ENCODE data around the gene CFHR2.
"Not testable (repeated sequence)": the region's sequence is repeated elsewhere in the genome, so short reads cannot be mapped to it uniquely, and the experiment has no call there.

CFHR2 gene

DNA sequence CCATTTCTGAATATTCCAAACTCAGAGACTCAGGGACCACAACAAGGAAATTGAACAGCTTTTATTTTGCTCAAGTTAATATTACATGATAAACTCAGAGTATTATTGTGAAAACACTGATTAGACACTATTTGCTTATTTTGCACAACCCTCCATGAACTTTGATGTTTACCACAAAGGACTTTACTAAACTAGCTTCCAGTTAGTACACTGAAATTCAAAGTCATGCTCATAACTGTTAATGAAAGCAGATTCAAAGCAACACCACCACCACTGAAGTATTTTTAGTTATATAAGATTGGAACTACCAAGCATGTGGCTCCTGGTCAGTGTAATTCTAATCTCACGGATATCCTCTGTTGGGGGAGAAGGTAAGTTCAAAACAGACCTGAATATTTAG lies at the start of gene CFHR2:
Gene CFHR2, plus strand, starts transcription at position 171 of the 400 bp plus-strand sequence. Its CDS starts 143 bp downstream, at position 314.
- H3K27me3 ChIP-seq (ENCODE audit: control insufficient read depth, insufficient read depth, low read length); H3K9ac ChIP-seq (ENCODE audit: low read length); H3K4me3 ChIP-seq (ENCODE audit: low read length): not testable (repeated sequence)

DNA sequence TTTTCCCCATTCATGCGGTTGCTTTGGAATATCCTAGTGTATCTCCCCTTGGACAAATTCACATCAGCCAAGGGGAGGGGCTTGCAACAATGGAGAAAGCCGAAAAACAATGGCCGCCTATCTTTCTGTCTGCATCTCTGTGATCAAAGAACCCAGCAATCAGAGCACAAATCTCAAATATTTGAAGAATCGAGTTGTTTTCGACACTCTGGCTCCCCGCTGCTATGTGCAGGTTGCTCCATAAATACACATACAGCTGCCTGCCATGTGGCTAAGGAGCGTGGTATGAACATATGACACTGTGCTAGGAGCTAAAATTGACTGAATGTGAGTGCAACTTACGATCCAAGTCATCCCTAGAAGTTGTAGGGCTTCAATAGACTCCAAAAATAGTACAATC lies 47.2 kb upstream of the CFHR2 start:
- H3K27me3 ChIP-seq (ENCODE audit: control insufficient read depth, insufficient read depth, low read length): peaks cover 14% of the 10 kb centered on the region
- H3K4me1 ChIP-seq (ENCODE audit: control insufficient read depth, insufficient read depth, low read length): no peaks in the 10 kb centered on the region
- no peaks in the 10 kb centered on the region for H3K36me3 ChIP-seq (ENCODE audit: control insufficient read depth, insufficient read depth, low read length)
- H3K4me3 ChIP-seq (ENCODE audit: low read length): no peak overlapping the region
- no peaks in the 10 kb centered on the region for H3K9me3 ChIP-seq (ENCODE audit: control insufficient read depth, low read length)
- H3K9ac ChIP-seq (ENCODE audit: low read length): no peak overlapping the region

More for the DNA sequence above, at the start of gene CFHR2:
- H3K9me3 ChIP-seq (ENCODE audit: control insufficient read depth, low read length); H3K4me1 ChIP-seq (ENCODE audit: control insufficient read depth, insufficient read depth, low read length); H3K36me3 ChIP-seq (ENCODE audit: control insufficient read depth, insufficient read depth, low read length): not testable (repeated sequence)

DNA sequence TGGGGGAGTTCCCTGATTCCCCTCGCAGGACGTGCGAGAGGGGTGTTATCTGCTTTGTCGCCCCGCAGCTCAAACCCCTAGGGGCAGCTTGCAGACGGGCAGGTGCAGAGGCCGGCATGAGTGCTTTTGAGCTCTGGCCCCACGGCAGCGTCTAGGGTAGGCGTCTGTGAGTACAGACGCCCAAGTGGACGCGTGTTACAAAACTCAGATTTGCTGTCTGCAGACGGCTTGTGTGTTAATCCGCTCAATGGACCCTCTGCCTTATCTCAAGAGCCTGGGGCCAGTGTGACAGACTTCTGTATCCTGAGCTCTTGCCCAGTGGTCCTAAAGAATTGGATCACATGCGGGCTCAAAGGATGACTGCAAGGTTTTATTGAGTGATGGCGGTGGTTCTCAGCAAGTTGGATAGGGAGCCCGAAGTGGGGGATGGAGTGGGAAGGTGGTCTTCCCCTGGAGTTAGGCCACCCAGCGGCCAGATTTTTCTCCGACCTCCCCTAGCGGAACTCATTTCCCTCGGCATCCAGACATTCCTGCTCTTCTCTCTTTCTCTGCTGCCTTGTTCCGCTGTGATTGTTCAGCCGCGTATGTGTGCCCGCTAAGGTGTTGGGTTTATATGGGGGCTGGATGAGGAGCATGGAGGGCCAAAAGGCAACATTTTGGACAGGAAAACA lies 46.2 kb upstream of the CFHR2 start:
- H3K4me1 ChIP-seq (ENCODE audit: control insufficient read depth, insufficient read depth, low read length): no peaks in the 10 kb centered on the region
- H3K36me3 ChIP-seq (ENCODE audit: control insufficient read depth, insufficient read depth, low read length): no peaks in the 10 kb centered on the region
- H3K9ac ChIP-seq (ENCODE audit: low read length): no peak overlapping the region
- H3K9me3 ChIP-seq (ENCODE audit: control insufficient read depth, low read length): no peaks in the 10 kb centered on the region
- peaks cover 14% of the 10 kb centered on the region for H3K27me3 ChIP-seq (ENCODE audit: control insufficient read depth, insufficient read depth, low read length)
- no peak overlapping the region for H3K4me3 ChIP-seq (ENCODE audit: low read length)

DNA sequence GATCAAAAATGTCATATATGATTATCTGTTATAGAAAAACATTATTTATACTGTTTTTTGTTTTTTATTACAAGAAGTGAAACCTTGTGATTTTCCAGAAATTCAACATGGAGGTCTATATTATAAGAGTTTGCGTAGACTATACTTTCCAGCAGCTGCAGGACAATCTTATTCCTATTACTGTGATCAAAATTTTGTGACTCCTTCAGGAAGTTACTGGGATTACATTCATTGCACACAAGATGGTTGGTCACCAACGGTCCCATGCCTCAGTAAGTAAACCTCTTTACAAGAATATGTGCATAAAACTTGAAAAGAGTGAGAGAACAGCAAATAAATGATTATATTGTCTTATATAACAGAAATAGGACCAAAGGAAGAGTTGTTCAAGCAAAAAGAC lies 41.2 kb upstream of the CFHR2 start:
- H3K9ac ChIP-seq (ENCODE audit: low read length): no peak overlapping the region

DNA sequence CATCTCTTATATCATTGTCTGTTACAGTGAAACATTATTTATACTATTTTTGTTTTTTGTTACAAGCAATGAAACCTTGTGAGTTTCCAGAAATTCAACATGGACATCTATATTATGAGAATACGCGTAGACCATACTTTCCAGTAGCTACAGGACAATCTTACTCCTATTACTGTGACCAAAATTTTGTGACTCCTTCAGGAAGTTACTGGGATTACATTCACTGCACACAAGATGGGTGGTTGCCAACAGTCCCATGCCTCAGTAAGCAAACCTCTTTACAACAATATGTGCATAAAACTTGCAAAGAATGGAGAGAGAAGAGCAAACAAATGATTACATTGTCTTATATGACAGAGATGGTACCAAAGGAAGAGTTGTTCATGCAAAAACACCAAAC lies 33.3 kb upstream of the CFHR2 start:
- Histone ChIP-seq H3K4me3 (ENCODE audit: low read length) (no peak overlapping the region), H3K4me1 (ENCODE audit: control insufficient read depth, insufficient read depth, low read length) (no peaks in the 10 kb centered on the region), H3K9ac (ENCODE audit: low read length) (no peak overlapping the region), H3K9me3 (ENCODE audit: control insufficient read depth, low read length) (no peaks in the 10 kb centered on the region), H3K36me3 (ENCODE audit: control insufficient read depth, insufficient read depth, low read length) (no peaks in the 10 kb centered on the region), H3K27me3 (ENCODE audit: control insufficient read depth, insufficient read depth, low read length) (no peaks in the 10 kb centered on the region)

More for the DNA sequence above, 41.2 kb upstream of the CFHR2 start:
- peaks cover 6% of the 10 kb centered on the region for H3K27me3 ChIP-seq (ENCODE audit: control insufficient read depth, insufficient read depth, low read length)
- no peaks in the 10 kb centered on the region for H3K36me3 ChIP-seq (ENCODE audit: control insufficient read depth, insufficient read depth, low read length)
- H3K4me3 ChIP-seq (ENCODE audit: low read length): no peak overlapping the region
- no peaks in the 10 kb centered on the region for H3K4me1 ChIP-seq (ENCODE audit: control insufficient read depth, insufficient read depth, low read length)
- H3K9me3 ChIP-seq (ENCODE audit: control insufficient read depth, low read length): no peaks in the 10 kb centered on the region

DNA sequence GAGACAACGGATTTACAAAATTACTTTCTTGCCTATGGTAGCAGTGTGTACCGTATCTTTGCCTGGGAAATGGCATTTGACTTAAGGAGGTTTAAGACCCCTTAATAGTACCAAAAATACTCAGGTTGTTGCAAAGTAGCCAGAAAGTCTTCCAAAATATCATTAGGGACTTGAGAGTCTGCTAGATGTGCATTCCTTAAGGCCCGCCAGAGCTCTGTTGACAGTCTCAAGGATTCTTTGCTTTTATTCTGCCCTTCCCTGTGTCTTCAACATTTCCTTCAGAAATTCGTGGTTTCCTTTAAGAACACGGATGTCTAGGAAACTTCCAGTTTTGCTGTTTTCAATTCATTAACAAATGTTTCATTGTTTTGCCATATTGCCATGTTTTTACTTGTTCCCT lies 31.3 kb upstream of the CFHR2 start:
- H3K4me3 ChIP-seq (ENCODE audit: low read length); H3K4me1 ChIP-seq (ENCODE audit: control insufficient read depth, insufficient read depth, low read length); H3K36me3 ChIP-seq (ENCODE audit: control insufficient read depth, insufficient read depth, low read length); H3K9ac ChIP-seq (ENCODE audit: low read length); H3K9me3 ChIP-seq (ENCODE audit: control insufficient read depth, low read length); H3K27me3 ChIP-seq (ENCODE audit: control insufficient read depth, insufficient read depth, low read length): not testable (repeated sequence)

DNA sequence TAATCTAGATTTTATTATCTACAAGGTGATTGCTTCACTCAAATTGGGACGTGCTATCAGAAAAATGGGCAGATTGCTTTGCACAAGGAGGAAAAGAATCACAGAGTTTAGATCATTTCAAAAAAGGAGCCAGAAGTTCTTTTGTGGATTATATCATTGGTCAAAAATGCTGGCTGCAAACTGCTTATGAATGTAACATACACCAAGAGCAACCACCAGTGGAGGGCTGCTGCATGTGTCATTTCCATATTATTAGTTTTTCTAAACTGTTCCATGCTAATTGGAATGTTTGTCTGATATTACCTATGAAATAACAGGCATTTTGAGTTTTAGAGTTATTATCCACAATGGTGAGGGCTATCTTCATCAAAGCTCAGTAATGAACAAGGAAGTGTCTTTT lies 16.7 kb upstream of the CFHR2 start:
- H3K9ac ChIP-seq (ENCODE audit: low read length): not testable (repeated sequence)

DNA sequence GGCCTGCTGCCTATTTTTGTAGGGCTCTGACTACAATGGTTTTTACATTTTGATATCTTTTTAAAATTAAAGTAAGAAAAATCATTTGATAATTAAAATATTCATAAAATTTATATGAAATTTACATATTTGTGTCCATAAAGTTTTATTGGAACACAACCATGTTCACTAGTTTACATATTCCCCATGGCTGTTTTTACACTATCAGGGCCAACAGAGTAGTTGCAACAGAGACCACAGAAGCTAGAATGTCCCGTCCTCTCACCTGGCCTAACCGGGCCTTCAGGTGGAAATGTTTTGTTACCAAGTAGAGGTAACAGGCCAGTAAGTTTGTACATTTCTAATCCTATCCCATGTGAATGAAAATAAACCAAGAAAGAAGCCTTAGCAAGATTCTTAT lies 10.7 kb upstream of the CFHR2 start:
- not testable (repeated sequence) for H3K9me3 ChIP-seq (ENCODE audit: control insufficient read depth, low read length); H3K4me3 ChIP-seq (ENCODE audit: low read length); H3K27me3 ChIP-seq (ENCODE audit: control insufficient read depth, insufficient read depth, low read length); H3K36me3 ChIP-seq (ENCODE audit: control insufficient read depth, insufficient read depth, low read length); H3K9ac ChIP-seq (ENCODE audit: low read length); H3K4me1 ChIP-seq (ENCODE audit: control insufficient read depth, insufficient read depth, low read length)

More for the DNA sequence above, 16.7 kb upstream of the CFHR2 start:
- H3K4me1 ChIP-seq (ENCODE audit: control insufficient read depth, insufficient read depth, low read length); H3K36me3 ChIP-seq (ENCODE audit: control insufficient read depth, insufficient read depth, low read length); H3K4me3 ChIP-seq (ENCODE audit: low read length); H3K9me3 ChIP-seq (ENCODE audit: control insufficient read depth, low read length); H3K27me3 ChIP-seq (ENCODE audit: control insufficient read depth, insufficient read depth, low read length): not testable (repeated sequence)

DNA sequence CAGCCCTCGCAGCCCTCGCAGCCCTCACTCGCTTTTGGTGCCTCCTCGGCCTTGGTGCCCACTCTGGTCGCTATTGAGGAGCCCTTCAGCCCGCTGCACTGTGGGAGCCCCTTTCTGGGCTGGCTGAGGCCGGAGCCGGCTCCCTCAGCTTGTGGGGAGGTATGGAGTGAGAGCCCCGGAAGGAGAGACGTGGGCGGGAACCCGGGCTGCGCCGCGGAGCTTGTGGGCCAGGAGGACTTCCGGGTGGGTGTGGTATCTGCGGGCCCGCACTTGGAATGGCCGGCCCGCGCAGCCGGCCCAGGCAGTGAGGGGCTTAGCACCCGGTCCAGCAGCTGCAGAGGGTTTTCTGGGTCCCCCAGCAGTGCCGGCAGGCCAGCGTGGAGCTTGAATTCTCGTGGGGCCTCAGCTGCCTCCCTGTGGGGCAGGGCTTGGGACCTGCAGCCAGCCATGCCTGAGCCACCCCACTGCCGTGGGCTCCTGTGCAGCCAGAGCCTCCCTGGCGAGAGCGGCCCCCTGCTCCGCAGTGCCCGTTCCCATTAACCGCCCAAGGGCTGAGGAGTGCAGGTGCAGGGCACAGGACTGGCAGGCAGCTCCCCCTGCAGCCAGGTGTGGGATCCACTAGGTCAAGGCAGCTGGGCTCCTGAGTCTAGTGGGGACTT lies 9.9 kb upstream of the CFHR2 start:
- Histone ChIP-seq H3K9me3 (ENCODE audit: control insufficient read depth, low read length) (no peaks in the 10 kb centered on the region), H3K9ac (ENCODE audit: low read length) (no peak overlapping the region), H3K27me3 (ENCODE audit: control insufficient read depth, insufficient read depth, low read length) (no peaks in the 10 kb centered on the region), H3K4me1 (ENCODE audit: control insufficient read depth, insufficient read depth, low read length) (no peaks in the 10 kb centered on the region), H3K4me3 (ENCODE audit: low read length) (no peak overlapping the region), H3K36me3 (ENCODE audit: control insufficient read depth, insufficient read depth, low read length) (no peaks in the 10 kb centered on the region)

DNA sequence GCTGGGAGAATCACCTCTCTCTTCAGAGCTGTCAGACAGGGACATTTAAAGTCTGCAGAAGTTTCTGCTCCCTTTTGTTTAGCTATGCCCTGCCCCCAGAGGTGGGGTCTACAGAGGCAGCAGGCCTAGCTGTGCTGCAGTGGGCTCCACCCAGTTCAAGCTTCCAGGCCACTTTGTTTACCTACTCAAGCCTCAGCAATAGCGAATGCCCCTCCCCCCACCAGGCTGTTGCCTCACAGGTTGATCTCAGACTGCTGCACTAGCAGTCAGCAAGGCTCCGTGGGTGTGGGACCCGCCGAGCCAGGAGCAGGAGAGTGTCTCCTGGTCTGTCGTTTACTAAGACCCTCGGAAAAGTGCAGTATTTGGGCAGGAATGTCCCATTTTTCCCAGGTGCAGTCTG lies 2.1 kb upstream of the CFHR2 start:
- not testable (repeated sequence) for H3K4me1 ChIP-seq (ENCODE audit: control insufficient read depth, insufficient read depth, low read length); H3K36me3 ChIP-seq (ENCODE audit: control insufficient read depth, insufficient read depth, low read length); H3K9me3 ChIP-seq (ENCODE audit: control insufficient read depth, low read length); H3K9ac ChIP-seq (ENCODE audit: low read length); H3K27me3 ChIP-seq (ENCODE audit: control insufficient read depth, insufficient read depth, low read length); H3K4me3 ChIP-seq (ENCODE audit: low read length)

DNA sequence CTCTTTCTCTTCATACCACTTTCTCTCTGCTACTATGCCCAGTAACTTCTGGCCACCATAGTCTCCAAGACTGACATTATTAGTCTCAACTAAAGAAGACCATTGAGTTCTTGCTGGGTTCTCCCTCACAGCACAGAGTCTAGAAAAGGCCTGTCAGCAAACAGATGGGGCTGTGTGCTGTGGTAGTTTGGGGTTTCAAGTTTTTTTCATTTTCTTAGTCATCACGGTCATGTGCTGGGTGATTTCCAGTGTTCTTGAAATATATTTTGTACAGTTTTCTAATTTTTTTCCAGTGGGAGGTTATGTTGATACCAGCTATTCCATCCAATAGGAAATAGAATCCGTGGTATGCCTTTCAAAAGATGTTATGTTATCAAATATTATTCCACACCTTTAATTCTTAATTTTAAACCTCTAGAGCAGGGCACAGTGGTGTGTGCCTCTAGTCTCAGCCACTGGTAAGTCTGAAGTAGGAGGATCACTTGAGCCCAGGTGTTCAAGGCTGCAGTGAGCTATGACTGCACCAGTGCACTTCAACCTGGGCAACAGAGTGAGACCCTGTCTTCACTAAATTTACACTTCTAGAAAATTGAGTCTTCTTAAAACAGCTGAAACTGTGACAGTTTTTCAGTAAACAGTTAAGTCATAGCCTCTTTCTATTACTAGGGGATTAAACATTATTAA lies 8.3 kb downstream of the CFHR2 start:
- Histone ChIP-seq H3K9ac (ENCODE audit: low read length) (no peak overlapping the region), H3K9me3 (ENCODE audit: control insufficient read depth, low read length) (no peaks in the 10 kb centered on the region), H3K4me3 (ENCODE audit: low read length) (no peak overlapping the region), H3K4me1 (ENCODE audit: control insufficient read depth, insufficient read depth, low read length) (no peaks in the 10 kb centered on the region), H3K27me3 (ENCODE audit: control insufficient read depth, insufficient read depth, low read length) (no peaks in the 10 kb centered on the region), H3K36me3 (ENCODE audit: control insufficient read depth, insufficient read depth, low read length) (no peaks in the 10 kb centered on the region)

DNA sequence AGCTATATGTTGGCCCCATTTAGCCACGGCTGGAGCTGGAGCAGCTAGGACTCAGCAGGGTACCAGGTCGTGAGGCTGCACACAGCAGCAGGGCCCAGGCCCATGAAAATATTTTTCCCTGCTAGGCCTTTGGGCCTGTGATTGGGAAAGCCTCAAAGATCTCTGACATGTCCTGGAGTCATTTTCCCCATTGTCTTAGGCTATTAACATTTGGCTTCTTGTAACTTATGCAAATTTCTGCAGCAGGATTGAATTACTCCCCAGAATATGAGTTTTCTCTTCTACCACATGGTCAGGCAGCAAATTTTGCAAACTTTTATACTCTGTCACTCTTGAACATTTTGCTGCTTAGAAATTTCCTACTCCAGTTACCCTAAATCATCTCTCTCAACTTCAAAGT lies 11.2 kb downstream of the CFHR2 start:
- Histone ChIP-seq H3K4me3 (ENCODE audit: low read length) (no peak overlapping the region), H3K27me3 (ENCODE audit: control insufficient read depth, insufficient read depth, low read length) (no peaks in the 10 kb centered on the region), H3K9ac (ENCODE audit: low read length) (no peak overlapping the region), H3K4me1 (ENCODE audit: control insufficient read depth, insufficient read depth, low read length) (no peaks in the 10 kb centered on the region), H3K9me3 (ENCODE audit: control insufficient read depth, low read length) (no peaks in the 10 kb centered on the region), H3K36me3 (ENCODE audit: control insufficient read depth, insufficient read depth, low read length) (no peaks in the 10 kb centered on the region)
